GM21786 (cell line): ENCODE results near the gene ADIRF.
"Not testable (repeated sequence)": the region's sequence is repeated elsewhere in the genome, so short reads cannot be mapped to it uniquely, and the experiment has no call there.

Experiments used
- ATAC-seq: cut with Tn5 transposase; IDR thresholded peaks from one replicate; pipeline ENCODE4 v1.9.1; 2021; ENCODE audit not compliant: unreplicated experiment

ADIRF gene

GRCh38 chr10:86968271-86968993 lies at the start of gene ADIRF:
TSS of gene ADIRF (plus strand) at chr10:86968482. CDS start at chr10:86968545, 63 bp downstream.
- ATAC-seq = no peak

GRCh38 chr10:86922553-86922961 lies 45.7 kb upstream of the ADIRF start:
- ATAC-seq = no peak

GRCh38 chr10:86929468-86930380 lies 38.6 kb upstream of the ADIRF start:
- no peak for ATAC-seq

- ATAC-seq = no peak
These were observed 36.4 kb upstream of the ADIRF start for GRCh38 chr10:86931872-86932271.

GRCh38 chr10:86932674-86933073 lies 35.6 kb upstream of the ADIRF start:
- ATAC-seq = no peak

- not testable (repeated sequence) for ATAC-seq
These were observed 34.0 kb upstream of the ADIRF start for GRCh38 chr10:86934162-86934711.

GRCh38 chr10:86936661-86937501 lies 31.4 kb upstream of the ADIRF start:
- ATAC-seq = no peak

- no peak for ATAC-seq
These were observed 30.7 kb upstream of the ADIRF start for GRCh38 chr10:86937502-86938154.

- ATAC-seq = no peak
These were observed 30.0 kb upstream of the ADIRF start for GRCh38 chr10:86938260-86938659.

- not testable (repeated sequence) for ATAC-seq
These were observed 28.2 kb upstream of the ADIRF start for GRCh38 chr10:86940076-86940475.

- ATAC-seq = no peak
These were observed 27.6 kb upstream of the ADIRF start for GRCh38 chr10:86940677-86941076.

- ATAC-seq = no peak
These were observed 26.9 kb upstream of the ADIRF start for GRCh38 chr10:86941426-86941825.

GRCh38 chr10:86941991-86942421 lies 26.3 kb upstream of the ADIRF start:
- ATAC-seq = no peak

- ATAC-seq = no peak
These were observed 25.6 kb upstream of the ADIRF start for GRCh38 chr10:86942441-86943315.

- no peak for ATAC-seq
These were observed 24.8 kb upstream of the ADIRF start for GRCh38 chr10:86943316-86944030.

- no peak for ATAC-seq
These were observed 24.3 kb upstream of the ADIRF start for GRCh38 chr10:86944031-86944419.

GRCh38 chr10:86944471-86944870 lies 23.8 kb upstream of the ADIRF start:
- no peak for ATAC-seq

GRCh38 chr10:86944907-86945306 lies 23.4 kb upstream of the ADIRF start:
- ATAC-seq = no peak
